HEK293 (cell line): ENCODE measurements around the gene CIZ1.

Source experiments
- ZNF138 ChIP-seq: fragments of 450-650 bp; formaldehyde crosslinking; IDR thresholded peaks from 2 replicates; pipeline ENCODE4 v1.5.1; 2016; ENCODE audit warnings: missing biosample characterization, missing genetic modification characterization, borderline replicate concordance
- TF ChIP-seq, protein P1 (sequence below): fragments of 450-650 bp; formaldehyde crosslinking; IDR thresholded peaks from 2 replicates; pipeline ENCODE4 v1.5.1; 2016; ENCODE audit warnings: missing biosample characterization, missing genetic modification characterization

GRCh38 chr9:128222026-128222425, 30.7 kb upstream of the CIZ1 start:
- no peak for TF ChIP-seq ZNF138 (tag by site-specific recombination)
- TF ChIP-seq, protein P1, sequence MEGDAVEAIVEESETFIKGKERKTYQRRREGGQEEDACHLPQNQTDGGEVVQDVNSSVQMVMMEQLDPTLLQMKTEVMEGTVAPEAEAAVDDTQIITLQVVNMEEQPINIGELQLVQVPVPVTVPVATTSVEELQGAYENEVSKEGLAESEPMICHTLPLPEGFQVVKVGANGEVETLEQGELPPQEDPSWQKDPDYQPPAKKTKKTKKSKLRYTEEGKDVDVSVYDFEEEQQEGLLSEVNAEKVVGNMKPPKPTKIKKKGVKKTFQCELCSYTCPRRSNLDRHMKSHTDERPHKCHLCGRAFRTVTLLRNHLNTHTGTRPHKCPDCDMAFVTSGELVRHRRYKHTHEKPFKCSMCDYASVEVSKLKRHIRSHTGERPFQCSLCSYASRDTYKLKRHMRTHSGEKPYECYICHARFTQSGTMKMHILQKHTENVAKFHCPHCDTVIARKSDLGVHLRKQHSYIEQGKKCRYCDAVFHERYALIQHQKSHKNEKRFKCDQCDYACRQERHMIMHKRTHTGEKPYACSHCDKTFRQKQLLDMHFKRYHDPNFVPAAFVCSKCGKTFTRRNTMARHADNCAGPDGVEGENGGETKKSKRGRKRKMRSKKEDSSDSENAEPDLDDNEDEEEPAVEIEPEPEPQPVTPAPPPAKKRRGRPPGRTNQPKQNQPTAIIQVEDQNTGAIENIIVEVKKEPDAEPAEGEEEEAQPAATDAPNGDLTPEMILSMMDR (tag by site-specific recombination): no peak
